Endodermal cell (in vitro differentiated cells): ENCODE measurements around the gene YOD1. TPM values are rescaled to one million over a fixed set of nuclear protein-coding genes. Genes with fewer than 3 reads are reported as not detected.

ENCODE experiments used
- DNase-seq: peaks from one replicate; pipeline ENCODE4 v3.0.0-alpha.2; 2017
- H3K27ac ChIP-seq: 2 replicates; pipeline ENCODE4 v1.5.1; 2013; ENCODE audit warnings: mild to moderate bottlenecking, low read depth, low read length, moderate library complexity
- H3K27me3 ChIP-seq: 2 replicates; pipeline ENCODE4 v1.6.1; 2013; ENCODE audit warnings: mild to moderate bottlenecking, low read length, moderate library complexity; ENCODE audit not compliant: insufficient read depth, control insufficient read depth, poor library complexity, severe bottlenecking
- H3K36me3 ChIP-seq: 2 replicates; pipeline ENCODE4 v1.7.0; 2013; ENCODE audit warnings: mild to moderate bottlenecking, low read length, moderate library complexity; ENCODE audit not compliant: control insufficient read depth, insufficient read depth
- H3K4me1 ChIP-seq: one replicate; pipeline ENCODE4 v1.7.0; 2013; ENCODE audit warnings: low read length; ENCODE audit not compliant: control insufficient read depth, insufficient read depth
- H3K4me3 ChIP-seq: 2 replicates; pipeline ENCODE4 v1.5.1; 2013; ENCODE audit warnings: mild to moderate bottlenecking, low read length, moderate library complexity
- H3K9ac ChIP-seq: 2 replicates; pipeline ENCODE4 v1.6.1; 2013; ENCODE audit warnings: mild to moderate bottlenecking, low read length, moderate library complexity; ENCODE audit not compliant: poor library complexity, severe bottlenecking; ENCODE audit errors: extremely low read depth
- H3K9me3 ChIP-seq: 2 replicates; pipeline ENCODE4 v1.6.1; 2013; ENCODE audit warnings: mild to moderate bottlenecking, low read length, moderate library complexity; ENCODE audit not compliant: control insufficient read depth
- H3K27ac Mint-ChIP-seq: 2 replicates; pipeline ENCODE4 v1.8.0; 2020; ENCODE audit warnings: mixed read lengths
- H3K27me3 Mint-ChIP-seq: 2 replicates; pipeline ENCODE4 v1.8.0; 2021; ENCODE audit warnings: mild to moderate bottlenecking, mixed read lengths; ENCODE audit not compliant: insufficient read depth
- H3K36me3 Mint-ChIP-seq: 2 replicates; pipeline ENCODE4 v1.8.0; 2020; ENCODE audit warnings: low read depth, mixed read lengths
- H3K4me1 Mint-ChIP-seq: 2 replicates; pipeline ENCODE4 v1.8.0; 2020; ENCODE audit warnings: mixed read lengths
- H3K4me3 Mint-ChIP-seq: 2 replicates; pipeline ENCODE4 v1.8.0; 2020; ENCODE audit warnings: mild to moderate bottlenecking, moderate library complexity, mixed read lengths
- H3K9me3 Mint-ChIP-seq: 2 replicates; pipeline ENCODE4 v1.8.0; 2020; ENCODE audit warnings: mild to moderate bottlenecking, mixed read lengths
- CTCF ChIP-seq: fragments of 200-600 bp; sonication (generic); conservative IDR thresholded peaks from 2 replicates; pipeline ENCODE4 v1.5.0; 2021; ENCODE audit warnings: antibody characterized with exemption, mild to moderate bottlenecking
- whole genome bisulfite sequencing, 2 experiments: methylation state at CpG; one replicate each; pipeline versions ENCODE4 v1.1.5 to v1.1.7; 2013; ENCODE audit warnings: missing lambda C conversion rate in 2 of 2, mixed read lengths in 1 of 2; ENCODE audit not compliant: insufficient coverage in 1 of 2, insufficient read length in 1 of 2; 5-methylcytosine and 5-hydroxymethylcytosine counted together
- total RNA-seq, 2 donors: library from RNA; stranded (reverse); fragmentation: NEBNext Ultra II Directional in 1 of 2; extraction: Animal tissue kit (Norgen Biotek cat#: 25700) in 1 of 2; gene quantifications; 2 replicates in 1 of 2; 3 replicates in 1 of 2; pipeline ENCODE4 v1.2.1, GENCODE V29; 2021

Gene YOD1
- total RNA-seq, 2 donors from 2014 or later, result 10.8 to 18.8 TPM

DNA sequence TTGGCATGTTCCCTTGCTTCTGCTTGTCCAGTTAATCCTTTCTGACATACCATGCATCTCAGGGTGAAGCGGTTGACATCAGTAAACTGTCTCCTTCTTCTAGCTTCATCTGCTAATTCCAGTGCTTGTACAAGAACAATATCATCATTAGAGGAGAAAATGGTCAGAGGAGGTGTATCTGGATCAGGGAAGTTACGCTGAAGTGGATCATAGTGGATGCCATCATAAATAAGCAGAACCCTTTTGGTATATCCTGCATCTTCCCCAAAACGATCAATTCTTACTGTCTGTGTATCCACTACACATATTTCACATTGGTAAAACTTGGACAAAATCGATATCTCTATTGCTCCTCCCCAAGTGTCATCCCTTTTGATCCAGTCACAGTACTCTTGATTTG is 2.0 kb downstream of the YOD1 start:
- Mint-ChIP-seq H3K4me3 (peak overlapping the region; percentile 99), H3K27ac (no peak overlapping the region), H3K27me3 (peaks cover 2% of the 10 kb centered on the region), H3K9me3 (no peaks in the 10 kb centered on the region), H3K36me3 (peaks cover 10% of the 10 kb centered on the region), H3K4me1 (peaks cover 29% of the 10 kb centered on the region)
- WGBS, 2 experiments, result 92 to 96% methylated on average over 3 to 4 of the region's 4 CpGs
- Histone ChIP-seq H3K9me3 (no peaks in the 10 kb centered on the region), H3K4me3 (peak overlapping the region; percentile 97), H3K27me3 (no peaks in the 10 kb centered on the region), H3K27ac (no peak overlapping the region), H3K4me1 (peaks cover 6% of the 10 kb centered on the region), H3K36me3 (peaks cover 47% of the 10 kb centered on the region), H3K9ac (no peak overlapping the region)
- no peak for DNase-seq
- TF ChIP-seq CTCF, result no peak

- peaks cover 47% of the 10 kb centered on the region for H3K36me3 ChIP-seq
Observed at GRCh38 chr1:207048041-207048440, 3.0 kb downstream of the YOD1 start.

DNA sequence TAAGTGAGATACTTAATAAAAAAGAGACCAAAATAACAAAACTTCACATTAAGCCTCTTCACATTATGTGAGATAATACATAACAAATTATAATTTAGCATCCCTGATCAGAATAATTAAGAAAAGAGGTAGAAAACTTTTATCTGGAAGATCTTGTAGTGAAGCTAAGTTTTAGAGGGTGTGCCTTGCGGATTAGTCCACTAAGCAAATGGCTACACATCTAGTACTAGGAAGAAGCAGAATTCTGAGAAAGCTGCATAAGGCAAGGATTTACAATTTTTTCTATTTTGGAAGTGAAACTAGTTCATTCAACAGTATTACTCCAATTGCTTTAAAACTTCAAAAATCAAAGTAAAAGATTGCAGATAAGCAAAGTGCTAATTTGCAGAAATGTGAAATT is 3.5 kb downstream of the YOD1 start:
- no peak overlapping the region for H3K27ac Mint-ChIP-seq
- peaks cover 6% of the 10 kb centered on the region for H3K4me1 ChIP-seq
- H3K4me1 Mint-ChIP-seq, result peaks cover 27% of the 10 kb centered on the region
- no peak overlapping the region for H3K27ac ChIP-seq
- H3K4me3 ChIP-seq, result peak overlapping the region; percentile 67
- peaks cover under 1% of the 10 kb centered on the region for H3K9me3 Mint-ChIP-seq
- TF ChIP-seq CTCF, result no peak
- 89% methylated on average over 1 of the region's 1 CpG; no CpG with 5 or more reads in 1 of the 2 experiments for WGBS, 2 experiments
- peaks cover 14% of the 10 kb centered on the region for H3K36me3 Mint-ChIP-seq
- no peak for DNase-seq
- no peak overlapping the region for H3K9ac ChIP-seq
- H3K36me3 ChIP-seq, result peaks cover 47% of the 10 kb centered on the region
- no peaks in the 10 kb centered on the region for H3K27me3 ChIP-seq
- H3K4me3 Mint-ChIP-seq, result no peak overlapping the region
- H3K9me3 ChIP-seq, result no peaks in the 10 kb centered on the region
- no peaks in the 10 kb centered on the region for H3K27me3 Mint-ChIP-seq

More at GRCh38 chr1:207048041-207048440, 3.0 kb downstream of the YOD1 start:
- Mint-ChIP-seq H3K4me1 (peaks cover 27% of the 10 kb centered on the region), H3K27ac (no peak overlapping the region), H3K4me3 (no peak overlapping the region), H3K9me3 (no peaks in the 10 kb centered on the region), H3K27me3 (no peaks in the 10 kb centered on the region), H3K36me3 (peaks cover 14% of the 10 kb centered on the region)
- Histone ChIP-seq H3K4me3 (peak overlapping the region; percentile 67), H3K27me3 (no peaks in the 10 kb centered on the region), H3K27ac (no peak overlapping the region), H3K9me3 (no peaks in the 10 kb centered on the region), H3K9ac (no peak overlapping the region), H3K4me1 (peaks cover 6% of the 10 kb centered on the region)
- TF ChIP-seq CTCF, result no peak
- DNase-seq, result no peak
- 86 to 88% methylated on average over 6 of the region's 6 CpGs for WGBS, 2 experiments
